Esophagus muscularis mucosa (tissue), 4 donors: Measurements from ENCODE around the gene PSMB3. TPM values are rescaled to one million over a fixed set of nuclear protein-coding genes. Genes with fewer than 3 reads are reported as not detected.
"Not testable (repeated sequence)": the region's sequence is repeated elsewhere in the genome, so short reads cannot be mapped to it uniquely, and the experiment has no call there.

Source experiments
- DNase-seq: peaks from one replicate; pipeline ENCODE4 v3.0.0-alpha.2; 2017; ENCODE audit errors: extremely low spot score
- H3K27ac ChIP-seq, 4 donors: fragments of 200-600 bp; sonication (generic); replicated peaks in 1 of 4; 1 replicate in 3 of 4; 2 replicates in 1 of 4; pipeline ENCODE4 v1.5.1; 2016 to 2019; ENCODE audit warnings: mild to moderate bottlenecking in 1 of 4
- H3K27me3 ChIP-seq, 4 donors: fragments of 200-600 bp; sonication (generic); one replicate each; pipeline versions ENCODE4 v1.5.1 to v1.6.0; 2016 to 2019
- H3K36me3 ChIP-seq, 4 donors: fragments of 200-600 bp; sonication (generic); one replicate each; pipeline ENCODE4 v1.5.1; 2016 to 2019
- H3K4me1 ChIP-seq, 4 donors: fragments of 200-600 bp; sonication (generic); one replicate each; pipeline ENCODE4 v1.5.1; 2016 to 2019
- H3K4me3 ChIP-seq, 4 donors: fragments of 200-600 bp; sonication (generic); 1 replicate in 2 of 4; 2 replicates in 2 of 4; pipeline ENCODE4 v1.5.1; 2016 to 2019; ENCODE audit warnings: mild to moderate bottlenecking in 4 of 4, moderate library complexity in 1 of 4
- H3K9me3 ChIP-seq, 4 donors: fragments of 200-600 bp; sonication (generic); 1 replicate in 3 of 4; 2 replicates in 1 of 4; pipeline ENCODE4 v1.5.1; 2016 to 2019
- EP300 ChIP-seq: sonication (generic); formaldehyde crosslinking; IDR thresholded peaks from one replicate; pipeline ENCODE4 v1.6.1; 2017; ENCODE audit warnings: antibody characterized with exemption
- POLR2A ChIP-seq: fragments of 450-650 bp; IDR thresholded peaks from one replicate; pipeline ENCODE4 v1.6.1; 2017; ENCODE audit warnings: antibody characterized with exemption, moderate library complexity, mild to moderate bottlenecking, low read depth
- POLR2AphosphoS5 ChIP-seq, 2 donors: sonication (generic); formaldehyde crosslinking; IDR thresholded peaks; one replicate each; pipeline ENCODE4 v1.6.1; 2017; ENCODE audit warnings: antibody characterized with exemption in 2 of 2
- WGBS: methylation state at CpG from one replicate; pipeline ENCODE4 v1.1.5; 2018; 5-methylcytosine and 5-hydroxymethylcytosine counted together
- intact Hi-C: fragments of 100-400 bp; cut with DNase I; formaldehyde crosslinking; loops from one replicate; pipeline ENCODE4 v1.15.1; 2023
- total RNA-seq, 4 donors: library from RNA; depleted of rRNA; stranded (reverse); fragments of >200 nt; gene quantifications; one replicate each; pipeline versions ENCODE4 v1.1.0 to v1.2.1, GENCODE V29; 2016
- TF ChIP-seq, protein P1 (sequence below), 3 experiments: fragments of 200-600 bp in 2 of 3; fragments of 450-650 bp in 1 of 3; sonication (generic) in 2 of 3; IDR thresholded peaks; one replicate each; pipeline ENCODE4 v1.5.1; 2017 to 2019; ENCODE audit warnings: antibody characterized with exemption in 3 of 3, mild to moderate bottlenecking in 2 of 3, moderate library complexity in 1 of 3

PSMB3 gene
- total RNA-seq, 4 donors from 2014 or later = 122 to 158 (median 137) TPM

DNA sequence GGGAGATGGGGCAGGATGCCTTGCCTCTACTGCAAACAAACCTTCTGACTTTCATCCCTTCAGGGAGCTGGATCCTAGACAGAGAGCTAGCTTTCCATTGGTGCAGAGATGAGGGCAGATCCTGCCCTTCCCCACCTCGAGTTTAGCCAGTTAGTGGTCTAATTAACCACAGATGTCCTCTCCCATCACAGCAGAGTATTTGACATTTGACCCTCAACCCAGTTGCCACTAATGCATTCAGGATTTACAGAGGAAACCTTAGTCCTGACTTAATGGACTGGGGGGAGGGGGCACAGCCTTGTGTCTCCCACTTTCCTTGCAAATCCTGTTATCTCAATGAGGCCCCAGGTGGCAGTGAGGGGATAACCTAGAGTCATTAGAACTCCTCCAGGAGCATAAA is 36.6 kb downstream of the PSMB3 start:
- Histone ChIP-seq H3K4me1 (peaks cover 8 to 28% (median 22%) of the 10 kb centered on the region in 4 donors), H3K9me3 (no peaks in the 10 kb centered on the region), H3K4me3 (no peak overlapping the region), H3K36me3 (peaks cover 23 to 44% (median 37%) of the 10 kb centered on the region in 4 donors), H3K27ac (no peak overlapping the region), H3K27me3 (no peaks in the 10 kb centered on the region)
- 0% methylated on average over 1 of the region's 1 CpG for WGBS
- intact Hi-C loops = no loop called here
- TF ChIP-seq POLR2AphosphoS5 (IDR thresholded peaks at IDR 0.05) (no peak), EP300 (no peak), POLR2A (no peak)
- TF ChIP-seq, protein P1, sequence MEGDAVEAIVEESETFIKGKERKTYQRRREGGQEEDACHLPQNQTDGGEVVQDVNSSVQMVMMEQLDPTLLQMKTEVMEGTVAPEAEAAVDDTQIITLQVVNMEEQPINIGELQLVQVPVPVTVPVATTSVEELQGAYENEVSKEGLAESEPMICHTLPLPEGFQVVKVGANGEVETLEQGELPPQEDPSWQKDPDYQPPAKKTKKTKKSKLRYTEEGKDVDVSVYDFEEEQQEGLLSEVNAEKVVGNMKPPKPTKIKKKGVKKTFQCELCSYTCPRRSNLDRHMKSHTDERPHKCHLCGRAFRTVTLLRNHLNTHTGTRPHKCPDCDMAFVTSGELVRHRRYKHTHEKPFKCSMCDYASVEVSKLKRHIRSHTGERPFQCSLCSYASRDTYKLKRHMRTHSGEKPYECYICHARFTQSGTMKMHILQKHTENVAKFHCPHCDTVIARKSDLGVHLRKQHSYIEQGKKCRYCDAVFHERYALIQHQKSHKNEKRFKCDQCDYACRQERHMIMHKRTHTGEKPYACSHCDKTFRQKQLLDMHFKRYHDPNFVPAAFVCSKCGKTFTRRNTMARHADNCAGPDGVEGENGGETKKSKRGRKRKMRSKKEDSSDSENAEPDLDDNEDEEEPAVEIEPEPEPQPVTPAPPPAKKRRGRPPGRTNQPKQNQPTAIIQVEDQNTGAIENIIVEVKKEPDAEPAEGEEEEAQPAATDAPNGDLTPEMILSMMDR (IDR thresholded peaks at IDR 0.05) = no peak
- no peak for DNase-seq

DNA sequence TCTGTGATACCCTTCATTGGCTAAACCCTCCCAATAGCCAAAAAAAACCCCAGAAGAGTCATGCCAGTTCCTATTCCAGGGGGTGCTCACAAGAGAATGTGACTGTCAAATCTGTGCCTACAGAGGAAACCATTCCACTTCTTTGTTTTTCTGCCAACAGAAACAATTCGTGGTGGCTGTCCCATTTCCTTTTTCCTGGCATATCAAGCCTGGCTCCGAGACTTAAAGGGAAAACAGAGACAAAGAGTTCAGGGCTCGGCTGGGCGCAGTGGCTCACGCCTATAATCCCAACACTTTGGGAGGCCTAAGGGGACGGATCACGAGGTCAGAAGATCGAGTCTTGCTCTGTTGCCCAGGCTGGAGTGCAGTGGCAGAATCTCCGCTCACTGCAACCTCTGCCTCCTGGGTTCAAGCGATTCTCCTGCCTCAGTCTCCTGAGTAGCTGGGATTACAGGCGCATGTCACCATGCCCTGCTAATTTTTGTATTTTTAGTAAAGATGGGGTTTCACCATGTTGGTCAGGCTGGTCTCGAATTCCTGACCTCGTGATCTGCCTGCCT is 37.7 kb downstream of the PSMB3 start:
- not testable (repeated sequence) for H3K27ac ChIP-seq, H3K27me3 ChIP-seq, H3K9me3 ChIP-seq, H3K4me3 ChIP-seq, DNase-seq
- 84% methylated on average over 13 of the region's 13 CpGs for WGBS
- Histone ChIP-seq H3K4me1 (peaks cover 8 to 28% (median 22%) of the 10 kb centered on the region in 4 donors), H3K36me3 (peaks cover 14 to 35% (median 27%) of the 10 kb centered on the region in 4 donors)
- intact Hi-C loops = loop anchor here (10.0 kb wide), 1 partner anchor 55 kb away; the partner anchor contains the start of gene CISD3

DNA sequence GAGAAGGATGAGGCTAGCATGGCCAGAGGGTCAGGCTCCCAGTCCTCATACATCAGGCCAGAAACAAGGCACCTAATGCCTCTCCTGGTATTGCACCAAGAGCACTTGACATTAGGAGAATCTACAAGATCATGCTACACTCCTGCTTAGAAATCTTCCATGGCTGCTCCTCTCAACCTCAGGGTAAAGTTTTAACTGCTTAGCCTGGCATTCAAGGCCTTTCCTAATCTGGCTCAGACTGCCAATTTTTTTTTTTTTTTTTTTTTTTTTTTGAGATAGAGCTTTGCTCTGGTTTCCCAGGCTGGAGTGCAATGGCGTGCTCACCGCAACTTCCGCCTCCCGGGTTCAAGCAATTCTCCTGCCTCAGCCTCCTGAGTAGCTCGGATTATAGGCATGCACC is 38.6 kb downstream of the PSMB3 start:
- intact Hi-C loops = loop anchor here (10.0 kb wide), 1 partner anchor 56 kb away; the partner anchor contains the start of gene CISD3
- peaks cover 8 to 37% (median 31%) of the 10 kb centered on the region in 4 donors for H3K4me1 ChIP-seq
- H3K27ac ChIP-seq = no peak overlapping the region
- DNase-seq = no peak
- H3K9me3 ChIP-seq = no peaks in the 10 kb centered on the region
- TF ChIP-seq POLR2A = no peak
- peaks cover 4 to 35% (median 19%) of the 10 kb centered on the region in 4 donors for H3K36me3 ChIP-seq
- H3K27me3 ChIP-seq = no peaks in the 10 kb centered on the region
- WGBS = 89% methylated on average over 5 of the region's 5 CpGs
- no peak overlapping the region for H3K4me3 ChIP-seq

DNA sequence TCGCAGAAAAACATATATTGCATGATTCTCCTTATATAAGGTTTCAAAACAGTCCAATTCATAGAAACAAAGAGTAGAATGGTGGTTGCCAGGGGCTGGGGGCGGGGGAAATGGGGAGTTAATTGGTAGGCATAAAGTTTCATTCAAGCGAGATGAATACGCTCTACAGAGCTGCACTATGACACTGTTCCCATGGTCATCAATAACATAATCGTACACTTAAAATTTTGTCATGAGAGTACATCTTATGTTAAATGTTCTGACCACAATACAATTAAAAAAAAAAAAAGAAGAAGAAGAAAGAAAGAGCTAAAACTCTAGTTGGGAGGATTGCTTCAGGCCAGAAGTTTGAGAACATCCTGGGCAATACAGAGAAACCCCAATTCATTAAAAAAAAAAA is 41.7 kb downstream of the PSMB3 start:
- Histone ChIP-seq H3K9me3 (no peaks in the 10 kb centered on the region), H3K27me3 (no peaks in the 10 kb centered on the region), H3K36me3 (peaks cover 0 to 27% (median 11%) of the 10 kb centered on the region in 4 donors), H3K4me1 (peaks cover 28 to 59% (median 52%) of the 10 kb centered on the region in 4 donors), H3K4me3 (no peak overlapping the region), H3K27ac (no peak overlapping the region)
- no peak for TF ChIP-seq EP300
- TF ChIP-seq, protein P1 (IDR thresholded peaks at IDR 0.05) = no peak
- WGBS = 94% methylated on average over 5 of the region's 5 CpGs
- DNase-seq = no peak
- intact Hi-C loops = loop anchor here (10.0 kb wide), 1 partner anchor 59 kb away; the partner anchor contains the start of gene CISD3

DNA sequence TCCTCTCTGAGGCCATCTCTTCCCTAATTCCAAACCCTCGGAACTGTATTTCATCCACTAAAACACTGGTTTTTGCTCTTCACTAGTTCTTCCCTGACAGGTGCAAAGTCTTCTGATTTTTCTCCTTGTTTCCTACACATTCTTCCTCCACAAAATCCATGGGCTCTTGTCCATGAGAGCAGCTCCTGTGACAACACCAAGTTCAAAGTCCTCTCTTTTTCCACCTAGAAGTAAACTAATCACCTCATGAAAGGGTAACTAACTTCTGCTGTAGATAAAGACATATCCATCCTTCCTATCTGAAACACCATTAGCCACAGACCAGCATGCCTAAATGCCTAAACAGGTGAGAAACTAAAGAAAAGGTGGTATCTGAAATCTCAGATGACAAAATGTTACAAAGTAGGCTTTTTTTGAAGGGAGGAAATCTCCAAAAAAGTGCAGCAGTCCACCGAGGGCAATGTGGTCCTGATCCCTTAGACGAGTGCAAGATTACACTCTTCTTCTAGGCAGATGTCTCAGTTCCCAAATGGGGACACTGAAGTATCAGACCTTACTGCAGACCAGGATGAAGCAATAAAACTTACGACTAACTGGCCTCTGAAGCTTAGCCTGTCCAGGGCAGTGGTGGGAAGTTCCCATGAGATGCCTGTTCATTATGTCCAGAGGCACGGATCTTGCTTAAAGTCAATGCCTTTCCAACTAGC is 44.1 kb downstream of the PSMB3 start:
- Histone ChIP-seq H3K9me3 (no peaks in the 10 kb centered on the region), H3K4me3 (peak overlapping the region in 3 of 4 donors; percentile 78 to 93 (median 91)), H3K36me3 (peaks cover 2 to 34% (median 18%) of the 10 kb centered on the region in 4 donors), H3K27me3 (no peaks in the 10 kb centered on the region), H3K4me1 (peaks cover 29 to 49% (median 42%) of the 10 kb centered on the region in 4 donors), H3K27ac (peak overlapping the region; percentile 97 to 100 (median 98))
- intact Hi-C loops = loop anchor here (5.0 to 10.0 kb wide), 2 partner anchors 39 to 62 kb away; partner anchors contain the start of gene CISD3
- TF ChIP-seq POLR2AphosphoS5 (IDR thresholded peaks at IDR 0.05) (no peak), EP300 (no peak), POLR2A (no peak)
- TF ChIP-seq, protein P1 (IDR thresholded peaks at IDR 0.05) = no peak
- 77% methylated on average over 5 of the region's 5 CpGs for WGBS
- no peak for DNase-seq
